Lower leg skin (tissue), 4 donors: Measurements from ENCODE around the gene STAT5A. TPM values are rescaled to one million over a fixed set of nuclear protein-coding genes. Genes with fewer than 3 reads are reported as not detected.

Experiments
- DNase-seq, 2 donors: peaks; one replicate each; pipeline ENCODE4 v3.0.0-alpha.2; 2019; ENCODE audit warnings: low spot score in 2 of 2
- H3K4me3 ChIP-seq: fragments of 200-600 bp; sonication (generic); 2 replicates; pipeline ENCODE4 v1.5.1; 2017; ENCODE audit warnings: mild to moderate bottlenecking, low read depth; ENCODE audit not compliant: poor library complexity, severe bottlenecking
- CTCF ChIP-seq, 3 donors: fragments of 450-650 bp; IDR thresholded peaks; one replicate each; pipeline ENCODE4 v1.5.1; 2016; ENCODE audit warnings: antibody characterized with exemption in 3 of 3, mild to moderate bottlenecking in 3 of 3, moderate library complexity in 2 of 3
- POLR2A ChIP-seq, 2 donors: fragments of 450-650 bp; IDR thresholded peaks; one replicate each; pipeline ENCODE4 v1.6.1; 2016 to 2017; ENCODE audit warnings: antibody characterized with exemption in 2 of 2, mild to moderate bottlenecking in 1 of 2, moderate library complexity in 1 of 2
- WGBS, 2 donors: methylation state at CpG; one replicate each; pipeline ENCODE4 v1.1.5; 2018; 5-methylcytosine and 5-hydroxymethylcytosine counted together
- intact Hi-C: fragments of 100-400 bp; cut with DNase I; formaldehyde crosslinking; loops from one replicate; pipeline ENCODE4 v1.15.0; 2023; ENCODE audit warnings: low total_unique reads
- total RNA-seq, 4 donors: library from RNA; depleted of rRNA; stranded (reverse); fragments of >200 nt; gene quantifications; one replicate each; pipeline ENCODE4 v1.1.0, GENCODE V29; 2016

The STAT5A gene
- total RNA-seq, 4 donors from 2014 or later = 25.1 to 60.9 (median 48.0) TPM

- H3K4me3 ChIP-seq = no peak overlapping the region
- TF ChIP-seq POLR2A (IDR thresholded peaks at IDR 0.05) = no peak
- TF ChIP-seq CTCF (IDR thresholded peaks at IDR 0.05) = no peak
- intact Hi-C loops = no loop called here
- 91 to 94% methylated on average over 19 of the region's 19 CpGs for WGBS, 2 donors
- DNase-seq = no peak
Observed at GRCh38 chr17:42307362-42307927, 19.1 kb downstream of the STAT5A start.

GRCh38 chr17:42308446-42308845 lies 20.1 kb downstream of the STAT5A start:
- TF ChIP-seq POLR2A (IDR thresholded peaks at IDR 0.05) (no peak), CTCF (IDR thresholded peaks at IDR 0.05) (no peak)
- intact Hi-C loops = no loop called here
- DNase-seq = no peak
- 89 to 90% methylated on average over 7 of the region's 7 CpGs for WGBS, 2 donors
- H3K4me3 ChIP-seq = no peak overlapping the region

DNA sequence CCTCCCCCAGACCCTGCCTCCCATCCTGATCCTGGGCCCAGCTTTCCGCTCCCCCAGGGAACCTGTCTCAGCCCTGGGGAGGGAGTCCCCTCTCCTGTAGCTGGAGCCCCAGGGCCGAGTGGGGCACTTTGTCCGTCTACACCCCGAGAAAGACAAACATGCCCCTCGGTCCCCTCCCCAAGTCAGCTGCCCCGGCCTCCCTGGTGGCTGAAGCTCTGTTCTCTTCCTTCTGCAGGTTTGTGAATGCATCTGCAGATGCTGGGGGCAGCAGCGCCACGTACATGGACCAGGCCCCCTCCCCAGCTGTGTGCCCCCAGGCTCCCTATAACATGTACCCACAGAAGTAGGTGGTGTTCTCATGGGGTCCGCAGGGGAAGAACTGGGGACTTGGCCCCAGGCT lies 20.8 kb downstream of the STAT5A start:
- no peak for TF ChIP-seq POLR2A (IDR thresholded peaks at IDR 0.05)
- no peak for TF ChIP-seq CTCF (IDR thresholded peaks at IDR 0.05)
- no peak overlapping the region for H3K4me3 ChIP-seq
- no peak for DNase-seq
- WGBS, 2 donors = 90 to 91% methylated on average over 9 of the region's 9 CpGs
- intact Hi-C loops = no loop called here

- WGBS, 2 donors = 85 to 89% methylated on average over 19 of the region's 19 CpGs
- TF ChIP-seq POLR2A (IDR thresholded peaks at IDR 0.05) = no peak
- no peak for TF ChIP-seq CTCF (IDR thresholded peaks at IDR 0.05)
- no peak overlapping the region for H3K4me3 ChIP-seq
- no peak for DNase-seq
- intact Hi-C loops = no loop called here
Observed at GRCh38 chr17:42309986-42310786, 21.9 kb downstream of the STAT5A start.

DNA sequence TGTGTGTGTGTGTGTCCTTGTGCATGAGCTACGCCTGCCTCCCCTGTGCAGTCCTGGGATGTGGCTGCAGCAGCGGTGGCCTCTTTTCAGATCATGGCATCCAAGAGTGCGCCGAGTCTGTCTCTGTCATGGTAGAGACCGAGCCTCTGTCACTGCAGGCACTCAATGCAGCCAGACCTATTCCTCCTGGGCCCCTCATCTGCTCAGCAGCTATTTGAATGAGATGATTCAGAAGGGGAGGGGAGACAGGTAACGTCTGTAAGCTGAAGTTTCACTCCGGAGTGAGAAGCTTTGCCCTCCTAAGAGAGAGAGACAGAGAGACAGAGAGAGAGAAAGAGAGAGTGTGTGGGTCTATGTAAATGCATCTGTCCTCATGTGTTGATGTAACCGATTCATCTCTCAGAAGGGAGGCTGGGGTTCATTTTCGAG lies 22.5 kb downstream of the STAT5A start:
- TF ChIP-seq CTCF (IDR thresholded peaks at IDR 0.05) = no peak
- no peak for TF ChIP-seq POLR2A (IDR thresholded peaks at IDR 0.05)
- H3K4me3 ChIP-seq = no peak overlapping the region
- DNase-seq = no peak
- WGBS, 2 donors = 72 to 76% methylated on average over 8 to 9 of the region's 9 CpGs
- intact Hi-C loops = no loop called here
